GM23338 (cell line): Measurements from ENCODE around the gene RAD51C. TPM values are rescaled to one million over a fixed set of nuclear protein-coding genes. Genes with fewer than 3 reads are reported as not detected.

Source experiments
- ATAC-seq: fragments of 200-7000 bp; cut with Tn5 transposase; 3 replicates; pipeline ENCODE4 v1.9.1; 2020
- DNase-seq: peaks from one replicate; pipeline ENCODE4 v3.0.0-alpha.2; 2015; ENCODE audit warnings: low spot score
- H2AFZ ChIP-seq: fragments of 200-600 bp; sonication (generic); 2 replicates; pipeline ENCODE4 v1.8.0; 2016; ENCODE audit warnings: antibody characterized with exemption, mild to moderate bottlenecking, moderate library complexity
- H3F3A ChIP-seq: fragments of 200-600 bp; sonication (generic); replicated peaks from 2 replicates; pipeline ENCODE4 v1.8.0; 2017; ENCODE audit warnings: antibody characterized with exemption, mixed run types, low read depth
- H3K27ac ChIP-seq: fragments of 200-600 bp; sonication (generic); 2 replicates; pipeline ENCODE4 v1.6.1; 2016; ENCODE audit warnings: low read depth
- H3K27me3 ChIP-seq: fragments of 200-600 bp; sonication (generic); 2 replicates; pipeline ENCODE4 v1.8.0; 2016; ENCODE audit warnings: mild to moderate bottlenecking, mixed run types, moderate library complexity; ENCODE audit not compliant: insufficient read depth
- H3K36me3 ChIP-seq: fragments of 200-600 bp; sonication (generic); 2 replicates; pipeline ENCODE4 v1.8.0; 2016; ENCODE audit warnings: mild to moderate bottlenecking; ENCODE audit not compliant: insufficient read depth
- H3K4me1 ChIP-seq: fragments of 200-600 bp; sonication (generic); 2 replicates; pipeline ENCODE4 v1.8.0; 2016; ENCODE audit warnings: mild to moderate bottlenecking, moderate library complexity; ENCODE audit not compliant: insufficient read depth
- H3K4me2 ChIP-seq: fragments of 200-600 bp; sonication (generic); 2 replicates; pipeline ENCODE4 v1.7.1; 2017; ENCODE audit warnings: mixed run types
- H3K4me3 ChIP-seq: fragments of 200-600 bp; sonication (generic); 2 replicates; pipeline ENCODE4 v1.6.1; 2016; ENCODE audit warnings: mixed run types
- H3K79me2 ChIP-seq: fragments of 200-600 bp; sonication (generic); replicated peaks from 2 replicates; pipeline ENCODE4 v1.8.0; 2017; ENCODE audit warnings: mild to moderate bottlenecking; ENCODE audit not compliant: insufficient read depth
- H3K9me2 ChIP-seq: fragments of 200-600 bp; sonication (generic); 2 replicates; pipeline ENCODE4 v1.8.0; 2017; ENCODE audit not compliant: insufficient read depth
- H4K20me1 ChIP-seq: fragments of 200-600 bp; sonication (generic); replicated peaks from 2 replicates; pipeline ENCODE4 v1.8.0; 2017; ENCODE audit warnings: mild to moderate bottlenecking; ENCODE audit not compliant: insufficient read depth
- H3K27ac Mint-ChIP-seq: 2 replicates; pipeline ENCODE4 v1.8.0; 2020; ENCODE audit warnings: inconsistent platforms, mild to moderate bottlenecking, moderate library complexity, mixed read lengths
- H3K27me3 Mint-ChIP-seq: 3 replicates; pipeline ENCODE4 v1.8.0; 2022; ENCODE audit warnings: low read depth, mild to moderate bottlenecking, moderate library complexity, mixed read lengths, inconsistent platforms; ENCODE audit not compliant: insufficient read depth, poor library complexity
- H3K36me3 Mint-ChIP-seq: 3 replicates; pipeline ENCODE4 v1.8.0; 2021; ENCODE audit warnings: low read depth, mild to moderate bottlenecking, inconsistent platforms, moderate library complexity, mixed read lengths
- H3K4me1 Mint-ChIP-seq: 3 replicates; pipeline ENCODE4 v1.8.0; 2020; ENCODE audit warnings: mild to moderate bottlenecking, inconsistent platforms, mixed read lengths
- H3K4me3 Mint-ChIP-seq: 3 replicates; pipeline ENCODE4 v1.8.0; 2021; ENCODE audit warnings: moderate library complexity, mild to moderate bottlenecking, inconsistent platforms, mixed read lengths
- H3K9me3 Mint-ChIP-seq: 3 replicates; pipeline ENCODE4 v1.8.0; 2020; ENCODE audit warnings: moderate library complexity, mild to moderate bottlenecking, inconsistent platforms, mixed read lengths
- EZH2 ChIP-seq: fragments of 200-600 bp; sonication (generic); IDR thresholded peaks from one replicate; pipeline ENCODE4 v1.8.0; 2017; ENCODE audit warnings: antibody characterized with exemption, mild to moderate bottlenecking, low read depth; ENCODE audit not compliant: unreplicated experiment
- JUNB ChIP-seq: IDR thresholded peaks from one replicate; pipeline ENCODE4 v1.6.1; 2016; ENCODE audit warnings: antibody characterized with exemption; ENCODE audit not compliant: unreplicated experiment
- NANOG ChIP-seq: IDR thresholded peaks from 2 replicates; pipeline ENCODE4 v1.6.1; 2016; ENCODE audit warnings: antibody characterized with exemption, borderline replicate concordance
- POLR2AphosphoS5 ChIP-seq: IDR thresholded peaks from 2 replicates; pipeline ENCODE4 v1.6.1; 2016; ENCODE audit warnings: antibody characterized with exemption, low read depth
- STAT1 ChIP-seq: IDR thresholded peaks from one replicate; pipeline ENCODE4 v1.6.1; 2016; ENCODE audit warnings: antibody characterized with exemption; ENCODE audit not compliant: unreplicated experiment
- polyA plus RNA-seq: library from polyadenylated mRNA; unstranded; fragments of >200 nt; fragmentation: Nextera tagmentation; extraction: Ambion mirVana; gene quantifications from 2 replicates; pipeline ENCODE4 v1.2.1, GENCODE V29; 2016
- total RNA-seq: library from RNA; depleted of rRNA; stranded (reverse); fragments of >200 nt; shearing (Covaris generic); gene quantifications from 2 replicates; pipeline ENCODE4 v1.2.3, GENCODE V29; 2014
- TF ChIP-seq, protein P1 (sequence below): IDR thresholded peaks from one replicate; pipeline ENCODE4 v1.6.1; 2018; ENCODE audit warnings: antibody characterized with exemption; ENCODE audit not compliant: unreplicated experiment
- TF ChIP-seq, protein P2 (sequence below): IDR thresholded peaks from 2 replicates; pipeline ENCODE4 v1.6.1; 2016; ENCODE audit warnings: antibody characterized with exemption
- TF ChIP-seq, protein P3 (sequence below), 2 experiments: fragments of 200-600 bp in 1 of 2; sonication (generic) in 1 of 2; conservative IDR thresholded peaks; 2 replicates each; pipeline versions ENCODE4 v1.5.1 to v1.6.1; 2016 to 2017; ENCODE audit warnings: antibody characterized with exemption in 2 of 2, low read depth in 2 of 2, mild to moderate bottlenecking in 2 of 2, moderate library complexity in 1 of 2

The RAD51C gene
- total and polyA plus RNA-seq, 2 experiments from 2014 or later: 9.3 to 33.6 TPM

DNA sequence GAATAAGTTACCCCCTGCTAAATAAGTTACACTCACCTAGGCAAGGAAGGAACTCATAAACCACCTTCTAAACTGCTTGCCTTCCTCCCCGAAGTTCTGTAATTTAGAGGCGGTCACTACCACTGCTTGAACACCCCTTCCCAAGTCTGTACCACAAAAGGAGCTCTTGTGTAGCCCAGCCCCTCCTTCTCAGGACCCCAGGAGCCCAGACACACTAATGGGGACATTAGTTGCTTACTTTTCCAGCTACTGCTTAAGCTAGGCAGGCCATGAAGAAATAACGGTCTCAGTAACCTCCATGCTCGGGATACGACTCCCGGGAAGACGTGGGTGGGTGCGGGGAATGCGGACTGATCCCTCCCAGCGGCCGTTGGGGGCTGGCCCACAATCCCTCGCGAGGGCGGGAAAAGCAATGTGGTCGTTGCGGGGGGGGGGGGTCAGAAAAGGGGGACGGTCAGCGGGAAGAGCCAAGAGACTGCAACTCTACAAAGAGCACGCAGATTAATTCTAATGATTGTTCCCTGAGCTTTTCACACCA is 632 bp upstream of the RAD51C start, which contains the start of gene TEX14 (continued):
- TF ChIP-seq, protein P1, sequence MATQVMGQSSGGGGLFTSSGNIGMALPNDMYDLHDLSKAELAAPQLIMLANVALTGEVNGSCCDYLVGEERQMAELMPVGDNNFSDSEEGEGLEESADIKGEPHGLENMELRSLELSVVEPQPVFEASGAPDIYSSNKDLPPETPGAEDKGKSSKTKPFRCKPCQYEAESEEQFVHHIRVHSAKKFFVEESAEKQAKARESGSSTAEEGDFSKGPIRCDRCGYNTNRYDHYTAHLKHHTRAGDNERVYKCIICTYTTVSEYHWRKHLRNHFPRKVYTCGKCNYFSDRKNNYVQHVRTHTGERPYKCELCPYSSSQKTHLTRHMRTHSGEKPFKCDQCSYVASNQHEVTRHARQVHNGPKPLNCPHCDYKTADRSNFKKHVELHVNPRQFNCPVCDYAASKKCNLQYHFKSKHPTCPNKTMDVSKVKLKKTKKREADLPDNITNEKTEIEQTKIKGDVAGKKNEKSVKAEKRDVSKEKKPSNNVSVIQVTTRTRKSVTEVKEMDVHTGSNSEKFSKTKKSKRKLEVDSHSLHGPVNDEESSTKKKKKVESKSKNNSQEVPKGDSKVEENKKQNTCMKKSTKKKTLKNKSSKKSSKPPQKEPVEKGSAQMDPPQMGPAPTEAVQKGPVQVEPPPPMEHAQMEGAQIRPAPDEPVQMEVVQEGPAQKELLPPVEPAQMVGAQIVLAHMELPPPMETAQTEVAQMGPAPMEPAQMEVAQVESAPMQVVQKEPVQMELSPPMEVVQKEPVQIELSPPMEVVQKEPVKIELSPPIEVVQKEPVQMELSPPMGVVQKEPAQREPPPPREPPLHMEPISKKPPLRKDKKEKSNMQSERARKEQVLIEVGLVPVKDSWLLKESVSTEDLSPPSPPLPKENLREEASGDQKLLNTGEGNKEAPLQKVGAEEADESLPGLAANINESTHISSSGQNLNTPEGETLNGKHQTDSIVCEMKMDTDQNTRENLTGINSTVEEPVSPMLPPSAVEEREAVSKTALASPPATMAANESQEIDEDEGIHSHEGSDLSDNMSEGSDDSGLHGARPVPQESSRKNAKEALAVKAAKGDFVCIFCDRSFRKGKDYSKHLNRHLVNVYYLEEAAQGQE: no peak
- TF ChIP-seq JUNB: no peak

DNA sequence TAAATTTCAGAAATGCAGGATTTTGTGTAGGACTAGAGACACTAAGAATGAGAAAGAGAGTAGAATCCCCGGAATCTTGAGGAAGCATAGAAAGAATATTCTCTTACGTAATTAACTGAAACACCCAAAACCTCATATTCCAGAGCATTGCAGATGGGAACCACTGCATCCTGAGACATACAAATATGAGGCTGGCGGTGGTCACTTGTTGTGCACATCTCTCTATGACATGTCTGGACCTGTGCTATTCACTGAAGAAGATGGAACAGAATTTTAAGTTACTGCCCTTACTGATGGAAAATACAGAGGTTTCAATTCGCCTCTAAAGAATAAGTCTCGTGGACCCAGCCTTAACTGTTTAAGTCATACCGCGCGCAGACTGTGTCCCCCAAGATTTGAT is 806 bp downstream of the RAD51C start:
- H3K27me3 ChIP-seq: no peaks in the 10 kb centered on the region
- no peak for DNase-seq
- Mint-ChIP-seq H3K4me1 (peaks cover 7% of the 10 kb centered on the region), H3K9me3 (no peaks in the 10 kb centered on the region), H3K27me3 (peaks cover 6% of the 10 kb centered on the region), H3K36me3 (no peaks in the 10 kb centered on the region; the same call in 2 of the 3 replicates), H3K27ac (no peak overlapping the region), H3K4me3 (peak overlapping the region; percentile 72)
- no peaks in the 10 kb centered on the region for H3K9me2 ChIP-seq
- H3K36me3 ChIP-seq: no peaks in the 10 kb centered on the region
- H3K4me3 ChIP-seq: peak overlapping the region; percentile 51
- no peaks in the 10 kb centered on the region for H4K20me1 ChIP-seq
- H3K4me2 ChIP-seq: peak overlapping the region; percentile 81
- H2AFZ ChIP-seq: no peak overlapping the region
- H3K27ac ChIP-seq: no peak overlapping the region
- H3F3A ChIP-seq: 0 out of 2 replicates have a peak, but pooled peaks cover 3% of the 10 kb centered on the region
- H3K4me1 ChIP-seq: peaks cover 3% of the 10 kb centered on the region; the same call in 1 of the 2 replicates
- H3K79me2 ChIP-seq: no peaks in the 10 kb centered on the region
- ATAC-seq: no peak
- TF ChIP-seq POLR2AphosphoS5 (no peak), JUNB (no peak), EZH2 (no peak), NANOG (no peak), STAT1 (no peak)
- TF ChIP-seq, protein P1: no peak
- TF ChIP-seq, protein P2, sequence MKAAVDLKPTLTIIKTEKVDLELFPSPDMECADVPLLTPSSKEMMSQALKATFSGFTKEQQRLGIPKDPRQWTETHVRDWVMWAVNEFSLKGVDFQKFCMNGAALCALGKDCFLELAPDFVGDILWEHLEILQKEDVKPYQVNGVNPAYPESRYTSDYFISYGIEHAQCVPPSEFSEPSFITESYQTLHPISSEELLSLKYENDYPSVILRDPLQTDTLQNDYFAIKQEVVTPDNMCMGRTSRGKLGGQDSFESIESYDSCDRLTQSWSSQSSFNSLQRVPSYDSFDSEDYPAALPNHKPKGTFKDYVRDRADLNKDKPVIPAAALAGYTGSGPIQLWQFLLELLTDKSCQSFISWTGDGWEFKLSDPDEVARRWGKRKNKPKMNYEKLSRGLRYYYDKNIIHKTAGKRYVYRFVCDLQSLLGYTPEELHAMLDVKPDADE: no peak
- TF ChIP-seq, protein P3, sequence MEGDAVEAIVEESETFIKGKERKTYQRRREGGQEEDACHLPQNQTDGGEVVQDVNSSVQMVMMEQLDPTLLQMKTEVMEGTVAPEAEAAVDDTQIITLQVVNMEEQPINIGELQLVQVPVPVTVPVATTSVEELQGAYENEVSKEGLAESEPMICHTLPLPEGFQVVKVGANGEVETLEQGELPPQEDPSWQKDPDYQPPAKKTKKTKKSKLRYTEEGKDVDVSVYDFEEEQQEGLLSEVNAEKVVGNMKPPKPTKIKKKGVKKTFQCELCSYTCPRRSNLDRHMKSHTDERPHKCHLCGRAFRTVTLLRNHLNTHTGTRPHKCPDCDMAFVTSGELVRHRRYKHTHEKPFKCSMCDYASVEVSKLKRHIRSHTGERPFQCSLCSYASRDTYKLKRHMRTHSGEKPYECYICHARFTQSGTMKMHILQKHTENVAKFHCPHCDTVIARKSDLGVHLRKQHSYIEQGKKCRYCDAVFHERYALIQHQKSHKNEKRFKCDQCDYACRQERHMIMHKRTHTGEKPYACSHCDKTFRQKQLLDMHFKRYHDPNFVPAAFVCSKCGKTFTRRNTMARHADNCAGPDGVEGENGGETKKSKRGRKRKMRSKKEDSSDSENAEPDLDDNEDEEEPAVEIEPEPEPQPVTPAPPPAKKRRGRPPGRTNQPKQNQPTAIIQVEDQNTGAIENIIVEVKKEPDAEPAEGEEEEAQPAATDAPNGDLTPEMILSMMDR (conservative IDR thresholded peaks at IDR 0.05; ENCODE audit: low read depth in 2 of 2): no peak
